ENCODE data around the gene USP20. TPM values are rescaled to one million over a fixed set of nuclear protein-coding genes. Genes with fewer than 3 reads are reported as not detected.
A peak's percentile ranks its signal among the peaks of the same experiment; 100 is the strongest.

USP20 gene
- total RNA-seq, 1 experiment from 2014 or later, result 14.4 TPM

GRCh38 chr9:129884220-129885017, 49.2 kb downstream of the USP20 start:
- in situ Hi-C loops (cut with HindIII; ENCODE audit: low pct_unique_long_range_greater_than_20kb, low sequenced_read_pairs), result no loop called here
- H3K36me3 ChIP-seq (ENCODE audit: control insufficient read depth, insufficient read depth, low read length), result no peaks in the 10 kb centered on the region
- H3K9me3 ChIP-seq (ENCODE audit: control insufficient read depth, insufficient read depth, low read depth, low read length), result no peaks in the 10 kb centered on the region
- POLR2A ChIA-PET, result no interaction called here
- TF ChIP-seq CTCF (IDR thresholded peaks at IDR 0.05) (no peak), REST (IDR thresholded peaks at IDR 0.05; ENCODE audit: insufficient read depth in 1 of 2, low read depth in 2 of 2, low read length in 1 of 2) (no peak)
- BruUV-seq (replicated peaks), result no TSS peak
- peak; percentile 50; the same call in 1 of the 2 replicates for ATAC-seq
- no peak for DNase-seq (ENCODE audit: low read depth, low spot score)
- H3K4me3 ChIP-seq (ENCODE audit: low read depth in 2 of 2, low read length in 2 of 2), result no peak overlapping the region
- H3K4me1 ChIP-seq (ENCODE audit: control insufficient read depth, insufficient read depth, low read length), result no peaks in the 10 kb centered on the region
- H3K27ac ChIP-seq (ENCODE audit: low read length), result no peak overlapping the region
- intact Hi-C loops (cut with micrococcal nuclease; ENCODE audit: unreplicated experiment), result loop anchor here (10.0 kb wide), 1 partner anchor 150 kb away; no protein-coding TSS in a partner anchor
- CTCF ChIA-PET, result no interaction called here
- H3K27me3 ChIP-seq (ENCODE audit: control insufficient read depth, insufficient read depth, low read length), result no peaks in the 10 kb centered on the region

GRCh38 chr9:129885018-129885669, 49.9 kb downstream of the USP20 start:
- ChIA-PET CTCF (interaction anchor here (0.5 to 0.6 kb wide), 2 partner anchors 23 to 215 kb away, joined by 3 read pairs; no protein-coding TSS in a partner anchor), POLR2A (no interaction called here)
- no peak overlapping the region for H3K4me3 ChIP-seq (ENCODE audit: low read depth in 2 of 2, low read length in 2 of 2)
- intact Hi-C loops (cut with micrococcal nuclease; ENCODE audit: unreplicated experiment) (loop anchor here (10.0 kb wide), 1 partner anchor 150 kb away; no protein-coding TSS in a partner anchor), in situ Hi-C loops (cut with HindIII; ENCODE audit: low pct_unique_long_range_greater_than_20kb, low sequenced_read_pairs) (no loop called here)
- H3K27ac ChIP-seq (ENCODE audit: low read length), result no peak overlapping the region
- no peaks in the 10 kb centered on the region for H3K4me1 ChIP-seq (ENCODE audit: control insufficient read depth, insufficient read depth, low read length)
- DNase-seq (ENCODE audit: low read depth, low spot score) (no peak), ATAC-seq (peak; percentile 5; the same call in 1 of the 2 replicates)
- H3K9me3 ChIP-seq (ENCODE audit: control insufficient read depth, insufficient read depth, low read depth, low read length), result no peaks in the 10 kb centered on the region
- no peaks in the 10 kb centered on the region for H3K27me3 ChIP-seq (ENCODE audit: control insufficient read depth, insufficient read depth, low read length)
- TF ChIP-seq TCF7L2 (IDR thresholded peaks at IDR 0.05; ENCODE audit: low read depth, low read length) (no peak), SIN3A (IDR thresholded peaks at IDR 0.05; ENCODE audit: borderline replicate concordance, insufficient read depth, low read depth, low read length) (no peak), CTCF (IDR thresholded peaks at IDR 0.05) (no peak), REST (IDR thresholded peaks at IDR 0.05; ENCODE audit: insufficient read depth in 1 of 2, low read depth in 2 of 2, low read length in 1 of 2) (no peak), POLR2AphosphoS5 (IDR thresholded peaks at IDR 0.05; ENCODE audit: low read depth, low read length) (no peak)
- H3K36me3 ChIP-seq (ENCODE audit: control insufficient read depth, insufficient read depth, low read length), result no peaks in the 10 kb centered on the region
- BruUV-seq (replicated peaks), result no TSS peak
